OCI-LY7 (cell line): ENCODE results near the gene FOXD4L3. TPM values are rescaled to one million over a fixed set of nuclear protein-coding genes. Genes with fewer than 3 reads are reported as not detected.
A peak's percentile ranks its signal among the peaks of the same experiment; 100 is the strongest.
"Not testable (repeated sequence)": the region's sequence is repeated elsewhere in the genome, so short reads cannot be mapped to it uniquely, and the experiment has no call there.

Experiments
- Bru-seq: library from RNA; stranded (reverse); fragments of 400-500 nt; gene quantifications from one replicate; lab custom pipeline; 2021; lab: Mats Ljungman, UMichigan
- BruChase-seq, 2 experiments: library from RNA; stranded (reverse); fragments of 400-500 nt; gene quantifications; one replicate each; lab custom pipeline; 2021; lab: Mats Ljungman, UMichigan
- BruUV-seq: library from RNA; stranded (reverse); fragments of 400-500 nt; replicated peaks from 2 replicates; lab custom pipeline; 2021; lab: Mats Ljungman, UMichigan
- CTCF ChIA-PET: fragments of 300-600 bp; sonication (Branson Sonifier 250); formaldehyde crosslinking; loops from one replicate; lab custom pipeline; 2022; ENCODE audit warnings: antibody characterized with exemption; ENCODE audit not compliant: unreplicated experiment; lab: Charles Lee
- POLR2A ChIA-PET: fragments of 300-600 bp; sonication (Branson Sonifier 250); formaldehyde crosslinking; loops from one replicate; lab custom pipeline; 2022; ENCODE audit warnings: antibody characterized with exemption; lab: Charles Lee
- DNase-seq: peaks from one replicate; pipeline ENCODE4 v3.0.0-alpha.2; 2015; ENCODE audit warnings: low spot score
- H2AFZ ChIP-seq: fragments of 200-600 bp; sonication (generic), shearing (Covaris generic); 2 replicates; pipeline ENCODE4 v1.6.1; 2014; ENCODE audit warnings: mild to moderate bottlenecking, antibody characterized with exemption, low read length, moderate library complexity
- H3K27ac ChIP-seq: fragments of 200-600 bp; sonication (generic); 2 replicates; pipeline ENCODE4 v1.5.1; 2014; ENCODE audit warnings: mixed run types, low read depth, mild to moderate bottlenecking, moderate library complexity, low read length, inconsistent platforms; ENCODE audit not compliant: poor library complexity, severe bottlenecking
- H3K36me3 ChIP-seq: fragments of 200-600 bp; sonication (generic); 2 replicates; pipeline ENCODE4 v1.6.1; 2014; ENCODE audit warnings: mild to moderate bottlenecking, antibody characterized with exemption, low read length, moderate library complexity, mixed read lengths; ENCODE audit not compliant: insufficient read depth
- H3K4me1 ChIP-seq: fragments of 200-600 bp; sonication (generic); 2 replicates; pipeline ENCODE4 v1.5.1; 2014; ENCODE audit warnings: mild to moderate bottlenecking, low read length; ENCODE audit not compliant: insufficient read depth, poor library complexity, severe bottlenecking
- H3K4me2 ChIP-seq: fragments of 200-600 bp; sonication (generic); 2 replicates; pipeline ENCODE4 v1.6.1; 2014; ENCODE audit warnings: mild to moderate bottlenecking, low read length
- H3K4me3 ChIP-seq: fragments of 200-600 bp; sonication (generic); 2 replicates; pipeline ENCODE4 v1.5.1; 2014; ENCODE audit warnings: mild to moderate bottlenecking, low read depth, low read length; ENCODE audit not compliant: poor library complexity, severe bottlenecking
- H3K79me2 ChIP-seq: fragments of 200-600 bp; sonication (generic); 2 replicates; pipeline ENCODE4 v1.6.1; 2016; ENCODE audit warnings: low read depth, mild to moderate bottlenecking, low read length, moderate library complexity, mixed read lengths; ENCODE audit not compliant: insufficient read depth
- H3K9me2 ChIP-seq: fragments of 200-600 bp; sonication (generic); 2 replicates; pipeline ENCODE4 v1.6.1; 2016; ENCODE audit warnings: mild to moderate bottlenecking, low read length, mixed read lengths; ENCODE audit not compliant: insufficient read depth
- H3K9me3 ChIP-seq: fragments of 200-600 bp; sonication (generic); 2 replicates; pipeline ENCODE4 v1.6.1; 2014; ENCODE audit warnings: mild to moderate bottlenecking, mixed run types, low read length, mixed read lengths
- H4K20me1 ChIP-seq: fragments of 200-600 bp; sonication (generic); 2 replicates; pipeline ENCODE4 v1.6.1; 2014; ENCODE audit warnings: mild to moderate bottlenecking, antibody characterized with exemption, low read length, moderate library complexity, mixed read lengths; ENCODE audit not compliant: insufficient read depth
- intact Hi-C: fragments of 100-400 bp; cut with micrococcal nuclease; formaldehyde crosslinking; loops from one replicate; pipeline ENCODE4 v1.10.0; 2022; ENCODE audit not compliant: unreplicated experiment
- long read RNA-seq: library from polyadenylated mRNA; stranded (forward); transcript quantifications from one replicate; pipeline ENCODE4 v2.0.0, GENCODE V29; 2022
- total RNA-seq, 2 experiments: library from RNA; depleted of rRNA in 1 of 2; stranded (reverse); fragments of >200 nt in 1 of 2; shearing (Covaris generic) in 1 of 2; gene quantifications; 2 replicates each; pipeline ENCODE4 v1.2.3, GENCODE V29; 2014 to 2022

FOXD4L3 gene
- 0.28 and 0.98 TPM in 2 replicates for total RNA-seq (2014; rRNA removed; shearing (Covaris generic))
- 0.42 and 0.68 TPM in 2 replicates for total RNA-seq (2022)
- percentile 28 among the genes with signal in this experiment for Bru-seq, nascent RNA
- BruChase-seq, experiment 1, labeled RNA remaining after a 6-hour chase, result percentile 29 among the genes with signal in this experiment
- percentile 39 among the genes with signal in this experiment for BruChase-seq, experiment 2, labeled RNA remaining after a 2-hour chase
- long read RNA-seq, result 0 reads

- H3K4me1 ChIP-seq, DNase-seq, intact Hi-C loops, BruUV-seq, POLR2A ChIA-PET, CTCF ChIA-PET, H4K20me1 ChIP-seq, H3K27ac ChIP-seq, H2AFZ ChIP-seq, H3K9me2 ChIP-seq, H3K4me3 ChIP-seq, H3K9me3 ChIP-seq, H3K4me2 ChIP-seq, H3K79me2 ChIP-seq, H3K36me3 ChIP-seq: not testable (repeated sequence)
Measured at GRCh38 chr9:68302567-68302966, at the start of gene FOXD4L3. Gene FOXD4L3, plus strand, starts transcription at chr9:68302867. Its CDS starts 85 bp downstream, at chr9:68302952.

DNA sequence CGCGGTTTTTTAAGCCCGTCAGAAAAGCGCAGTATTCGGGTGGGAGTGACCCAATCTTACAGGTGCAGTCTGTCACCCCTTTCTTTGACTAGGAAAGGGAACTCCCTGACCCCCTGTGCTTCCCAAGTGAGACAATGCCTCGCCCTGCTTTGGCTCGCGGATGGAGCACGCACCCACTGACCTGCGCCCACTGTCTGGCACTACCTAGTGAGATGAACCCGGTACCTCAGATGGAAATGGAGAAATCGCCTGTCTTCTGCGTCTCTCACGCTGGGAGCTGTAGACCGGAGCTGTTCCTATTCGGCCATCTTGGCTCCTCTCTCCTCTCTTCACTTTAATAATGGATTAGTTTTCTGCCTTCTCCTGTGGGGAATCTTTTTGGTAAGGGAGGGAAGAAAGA lies 21.6 kb upstream of the FOXD4L3 start:
- H2AFZ ChIP-seq, H3K4me1 ChIP-seq, DNase-seq, POLR2A ChIA-PET, CTCF ChIA-PET, H3K36me3 ChIP-seq, H3K79me2 ChIP-seq, H3K9me3 ChIP-seq, BruUV-seq, intact Hi-C loops, H3K4me2 ChIP-seq, H3K9me2 ChIP-seq, H4K20me1 ChIP-seq, H3K4me3 ChIP-seq, H3K27ac ChIP-seq: not testable (repeated sequence)

GRCh38 chr9:68303771-68304170 lies 1.1 kb downstream of the FOXD4L3 start:
- H3K27ac ChIP-seq, BruUV-seq, DNase-seq, H3K79me2 ChIP-seq, H4K20me1 ChIP-seq, H3K4me1 ChIP-seq, H3K36me3 ChIP-seq, H3K4me3 ChIP-seq, H3K4me2 ChIP-seq, H3K9me2 ChIP-seq, CTCF ChIA-PET, H2AFZ ChIP-seq, H3K9me3 ChIP-seq, intact Hi-C loops, POLR2A ChIA-PET: not testable (repeated sequence)

DNA sequence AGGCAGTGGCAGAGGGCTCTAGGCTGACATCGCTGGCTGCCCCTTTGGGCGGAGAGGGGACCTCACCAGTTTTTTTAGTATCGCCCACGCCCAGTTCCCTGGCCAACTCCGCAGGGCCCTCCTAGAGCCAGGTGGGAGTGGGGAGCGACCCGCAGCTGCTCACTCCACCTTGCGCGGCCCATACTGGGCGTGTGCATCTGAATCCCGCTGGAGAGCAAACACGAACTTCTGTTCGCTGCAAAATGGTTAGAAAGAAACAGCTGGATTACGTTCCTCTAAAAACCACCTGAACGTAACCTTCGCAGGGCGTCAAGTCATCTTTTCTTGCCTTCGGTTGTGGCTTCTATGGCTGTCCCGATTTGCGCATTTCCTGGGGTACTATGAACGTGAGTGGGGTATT lies 1.5 kb downstream of the FOXD4L3 start:
- H3K9me3 ChIP-seq, H3K79me2 ChIP-seq, intact Hi-C loops, POLR2A ChIA-PET, H2AFZ ChIP-seq, H4K20me1 ChIP-seq, CTCF ChIA-PET, H3K27ac ChIP-seq, H3K4me3 ChIP-seq, H3K4me1 ChIP-seq, BruUV-seq, DNase-seq, H3K36me3 ChIP-seq, H3K4me2 ChIP-seq, H3K9me2 ChIP-seq: not testable (repeated sequence)

GRCh38 chr9:68304777-68305176 lies 2.1 kb downstream of the FOXD4L3 start:
- intact Hi-C loops, DNase-seq, H3K4me3 ChIP-seq, H2AFZ ChIP-seq, POLR2A ChIA-PET, H3K9me3 ChIP-seq, H3K4me2 ChIP-seq, H4K20me1 ChIP-seq, H3K36me3 ChIP-seq, H3K4me1 ChIP-seq, H3K27ac ChIP-seq, H3K9me2 ChIP-seq, CTCF ChIA-PET, H3K79me2 ChIP-seq, BruUV-seq: not testable (repeated sequence)

DNA sequence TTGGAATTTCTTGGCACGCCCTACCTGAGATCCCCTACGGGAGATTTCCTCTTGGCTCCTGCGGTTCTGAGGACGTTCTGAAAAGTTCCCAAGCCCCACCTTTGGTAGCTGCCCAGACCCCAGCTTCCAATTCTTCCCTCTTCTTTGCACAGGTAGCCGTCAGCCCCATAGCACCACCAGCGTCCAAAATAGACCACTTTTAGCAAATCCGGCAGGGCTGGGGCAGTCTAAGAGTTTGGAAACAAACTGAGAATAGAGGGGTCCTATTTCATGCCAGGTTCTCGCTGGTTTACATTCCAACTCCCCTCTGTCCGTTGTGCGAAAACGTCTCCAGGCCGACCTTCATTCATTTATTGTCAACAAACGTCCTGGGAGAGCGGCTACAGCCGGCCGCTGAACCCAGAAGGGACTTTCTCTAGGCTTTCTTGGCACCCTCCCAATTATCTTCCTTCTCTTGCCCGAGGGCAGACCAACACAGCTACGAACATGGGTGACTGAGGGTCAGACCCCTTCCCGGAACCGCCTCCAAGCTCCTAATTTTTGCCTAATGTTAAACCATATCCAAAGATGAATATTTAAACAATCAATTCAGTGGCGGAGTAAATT lies 3.1 kb downstream of the FOXD4L3 start:
- H3K4me3 ChIP-seq, H3K79me2 ChIP-seq, H4K20me1 ChIP-seq, H3K9me2 ChIP-seq, BruUV-seq, H2AFZ ChIP-seq, H3K27ac ChIP-seq, POLR2A ChIA-PET, DNase-seq, CTCF ChIA-PET, H3K36me3 ChIP-seq, H3K4me1 ChIP-seq, H3K9me3 ChIP-seq, H3K4me2 ChIP-seq, intact Hi-C loops: not testable (repeated sequence)
